Motor neuron (in vitro differentiated cells): ENCODE data around the gene NELL1. TPM values are rescaled to one million over a fixed set of nuclear protein-coding genes. Genes with fewer than 3 reads are reported as not detected.

ENCODE experiments used
- ATAC-seq, 8 experiments: fragments of 200-7000 bp; cut with Tn5 transposase; replicated peaks in 6 of 8; 2 replicates each; pipeline ENCODE4 v1.8.0; 2021; ENCODE audit warnings: mild to moderate bottlenecking in 8 of 8, moderate library complexity in 8 of 8
- H3K27ac ChIP-seq, 2 donors: fragments of 250-450 bp; sonication (Bioruptor Pico); 2 replicates each; pipeline ENCODE4 v1.9.0; 2021; ENCODE audit warnings: antibody characterized with exemption in 2 of 2, mild to moderate bottlenecking in 2 of 2, moderate library complexity in 1 of 2
- H3K4me1 ChIP-seq, 2 donors: fragments of 250-450 bp; sonication (Bioruptor Pico); replicated peaks in 1 of 2; 2 replicates each; pipeline ENCODE4 v1.6.1; 2021; ENCODE audit warnings: antibody characterized with exemption in 2 of 2, mild to moderate bottlenecking in 2 of 2, moderate library complexity in 1 of 2
- H3K4me3 ChIP-seq, 5 donors: fragments of 250-450 bp; sonication (Bioruptor Pico); 2 replicates each; pipeline ENCODE4 v1.9.0; 2021; ENCODE audit warnings: antibody characterized with exemption in 5 of 5, mild to moderate bottlenecking in 5 of 5, moderate library complexity in 4 of 5
- WGBS, 10 experiments: fragments of 450-650 bp; shearing (Covaris generic); methylation state at CpG; one replicate each; pipeline ENCODE4 v1.0.0; 2022; 5-methylcytosine and 5-hydroxymethylcytosine counted together
- in situ Hi-C, 9 experiments: fragments of 400-800 bp; cut with MboI; loops; one replicate each; pipeline ENCODE4 v1.15.0; 2021; ENCODE audit warnings: low sequenced_read_pairs in 9 of 9, low pct_unique_long_range_greater_than_20kb in 2 of 9; ENCODE audit not compliant: unreplicated experiment in 9 of 9
- total RNA-seq, 8 experiments: library from RNA; unstranded; fragments of 300-600 nt; gene quantifications; 2 replicates each; pipeline versions ENCODE4 v1.2.3 to v1.2.4, GENCODE V29; 2022

The NELL1 gene
- total RNA-seq, 8 experiments from 2014 or later = 0.25 to 129 (median 46.4) TPM

GRCh38 chr11:21567645-21568290 lies 898.4 kb downstream of the NELL1 start:
- in situ Hi-C loops = no loop called here
- peak in 2 of 8 experiments; percentile 22 to 59 for ATAC-seq
- Histone ChIP-seq H3K4me1 (peaks cover 9 to 25% of the 10 kb centered on the region in 2 donors), H3K4me3 (no peak overlapping the region), H3K27ac (no peak overlapping the region)
- 0 to 100% (median 76%) methylated on average over 1 to 3 of the region's 3 CpGs for WGBS, 10 experiments

GRCh38 chr11:21572210-21572609 lies 902.8 kb downstream of the NELL1 start:
- no peak overlapping the region for H3K4me3 ChIP-seq
- WGBS, 10 experiments = 0 to 100% (median 88%) methylated on average over 1 of the region's 1 CpG; no CpG with 5 or more reads in 3 of the 10 experiments
- peaks cover 0 to 9% of the 10 kb centered on the region in 2 donors for H3K4me1 ChIP-seq
- in situ Hi-C loops = no loop called here
- ATAC-seq = peak in 1 of 8 experiments; percentile 30
- no peak overlapping the region for H3K27ac ChIP-seq

- WGBS, 10 experiments = 33 to 90% (median 58%) methylated on average over 1 of the region's 1 CpG; no CpG with 5 or more reads in 4 of the 10 experiments
- peak in 5 of 8 experiments; percentile 78 to 99 (median 93) for ATAC-seq
- H3K4me1 ChIP-seq = peaks cover 2 to 12% of the 10 kb centered on the region in 2 donors
These were observed 913.4 kb downstream of the NELL1 start for GRCh38 chr11:21582791-21583190.

GRCh38 chr11:21588754-21589153 lies 919.4 kb downstream of the NELL1 start:
- WGBS, 10 experiments = 0 to 77% (median 24%) methylated on average over 1 to 2 of the region's 2 CpGs; no CpG with 5 or more reads in 2 of the 10 experiments
- H3K4me1 ChIP-seq = no peaks in the 10 kb centered on the region
- in situ Hi-C loops = no loop called here

More at GRCh38 chr11:21582791-21583190, 913.4 kb downstream of the NELL1 start:
- peak overlapping the region in 1 of 2 donors; percentile 21 for H3K27ac ChIP-seq
- in situ Hi-C loops = no loop called here
- no peak overlapping the region for H3K4me3 ChIP-seq

GRCh38 chr11:21602699-21603098 lies 933.3 kb downstream of the NELL1 start:
- 0 to 100% (median 89%) methylated on average over 1 of the region's 1 CpG; no CpG with 5 or more reads in 2 of the 10 experiments for WGBS, 10 experiments
- ATAC-seq = no peak
- Histone ChIP-seq H3K27ac (peak overlapping the region in 1 of 2 donors; percentile 42), H3K4me1 (peaks cover 3 to 30% of the 10 kb centered on the region in 2 donors), H3K4me3 (no peak overlapping the region)
- in situ Hi-C loops = no loop called here

More at GRCh38 chr11:21588754-21589153, 919.4 kb downstream of the NELL1 start:
- H3K4me3 ChIP-seq = no peak overlapping the region
- no peak overlapping the region for H3K27ac ChIP-seq
- no peak for ATAC-seq

- in situ Hi-C loops = no loop called here
- peak in 5 of 8 experiments; percentile 35 to 75 (median 61) for ATAC-seq
- WGBS, 10 experiments = 4 to 79% (median 45%) methylated on average over 2 to 3 of the region's 3 CpGs
- no peak overlapping the region for H3K4me3 ChIP-seq
- H3K4me1 ChIP-seq = peaks cover 3 to 30% of the 10 kb centered on the region in 2 donors
- H3K27ac ChIP-seq = no peak overlapping the region
These were observed 934.5 kb downstream of the NELL1 start for GRCh38 chr11:21603886-21604285.

- peak in 1 of 8 experiments; percentile 10 for ATAC-seq
- Histone ChIP-seq H3K27ac (no peak overlapping the region), H3K4me3 (no peak overlapping the region), H3K4me1 (peaks cover 3 to 30% of the 10 kb centered on the region in 2 donors)
- in situ Hi-C loops = no loop called here
- 0 to 100% (median 83%) methylated on average over 1 to 3 of the region's 3 CpGs for WGBS, 10 experiments
These were observed 935.2 kb downstream of the NELL1 start for GRCh38 chr11:21604564-21604963.

- in situ Hi-C loops = no loop called here
- Histone ChIP-seq H3K27ac (no peak overlapping the region), H3K4me1 (peaks cover 0 to 3% of the 10 kb centered on the region in 2 donors), H3K4me3 (no peak overlapping the region)
- WGBS, 10 experiments = 0 to 94% (median 90%) methylated on average over 1 to 3 of the region's 3 CpGs; no CpG with 5 or more reads in 1 of the 10 experiments
- ATAC-seq = no peak
These were observed 942.9 kb downstream of the NELL1 start for GRCh38 chr11:21612326-21612725.

- peaks cover 0 to 3% of the 10 kb centered on the region in 2 donors for H3K4me1 ChIP-seq
- no peak overlapping the region for H3K4me3 ChIP-seq
- WGBS, 10 experiments = 0 to 93% (median 79%) methylated on average over 1 to 5 of the region's 5 CpGs; no CpG with 5 or more reads in 1 of the 10 experiments
- in situ Hi-C loops = no loop called here
- ATAC-seq = no peak
- no peak overlapping the region for H3K27ac ChIP-seq
These were observed 945.6 kb downstream of the NELL1 start for GRCh38 chr11:21614961-21615360.

- WGBS, 10 experiments = 0 to 100% (median 67%) methylated on average over 1 to 3 of the region's 3 CpGs
- Histone ChIP-seq H3K27ac (no peak overlapping the region), H3K4me3 (no peak overlapping the region), H3K4me1 (peaks cover 0 to 3% of the 10 kb centered on the region in 2 donors)
- no peak for ATAC-seq
- in situ Hi-C loops = no loop called here
These were observed 946.6 kb downstream of the NELL1 start for GRCh38 chr11:21615955-21616371.

- Histone ChIP-seq H3K27ac (no peak overlapping the region), H3K4me1 (peaks cover 2 to 3% of the 10 kb centered on the region in 2 donors), H3K4me3 (no peak overlapping the region)
- ATAC-seq = no peak
- 20 to 100% (median 83%) methylated on average over 1 of the region's 1 CpG; no CpG with 5 or more reads in 3 of the 10 experiments for WGBS, 10 experiments
- in situ Hi-C loops = no loop called here
These were observed 953.2 kb downstream of the NELL1 start for GRCh38 chr11:21622566-21622965.

- ATAC-seq = peak in 6 of 8 experiments; percentile 53 to 79 (median 68)
- 0 to 100% (median 65%) methylated on average over 1 to 3 of the region's 3 CpGs; no CpG with 5 or more reads in 1 of the 10 experiments for WGBS, 10 experiments
These were observed 953.6 kb downstream of the NELL1 start for GRCh38 chr11:21622995-21623394.

More at GRCh38 chr11:21622995-21623394, 953.6 kb downstream of the NELL1 start:
- H3K4me1 ChIP-seq = peaks cover 2 to 3% of the 10 kb centered on the region in 2 donors
- H3K27ac ChIP-seq = no peak overlapping the region
- no peak overlapping the region for H3K4me3 ChIP-seq
- in situ Hi-C loops = no loop called here
